GM19035 (cell line): ENCODE data around the gene OTUB2.

ENCODE experiments used
- ATAC-seq: cut with Tn5 transposase; IDR thresholded peaks from one replicate; pipeline ENCODE4 v1.9.1; 2021; ENCODE audit not compliant: unreplicated experiment

The OTUB2 gene

DNA sequence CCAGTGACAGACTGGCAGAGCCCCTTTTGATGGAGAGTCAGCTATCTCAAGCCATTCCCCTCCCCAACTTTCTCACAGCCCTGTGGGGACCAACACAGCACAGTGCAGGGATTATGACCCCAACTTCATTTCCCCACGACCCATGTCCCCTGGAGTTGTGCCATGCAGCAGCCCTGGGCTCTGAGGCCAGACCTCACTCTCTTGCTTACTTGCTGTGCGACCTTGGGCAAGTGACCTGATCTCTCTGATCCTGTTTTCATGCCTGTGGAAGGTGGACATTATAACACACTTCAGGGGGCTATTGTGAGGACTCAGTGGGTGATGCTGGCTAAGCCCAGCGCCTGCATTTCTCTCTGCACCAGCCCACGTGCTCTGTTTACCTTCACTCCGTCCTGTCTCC, 14.1 kb downstream of the OTUB2 start:
- no peak for ATAC-seq

DNA sequence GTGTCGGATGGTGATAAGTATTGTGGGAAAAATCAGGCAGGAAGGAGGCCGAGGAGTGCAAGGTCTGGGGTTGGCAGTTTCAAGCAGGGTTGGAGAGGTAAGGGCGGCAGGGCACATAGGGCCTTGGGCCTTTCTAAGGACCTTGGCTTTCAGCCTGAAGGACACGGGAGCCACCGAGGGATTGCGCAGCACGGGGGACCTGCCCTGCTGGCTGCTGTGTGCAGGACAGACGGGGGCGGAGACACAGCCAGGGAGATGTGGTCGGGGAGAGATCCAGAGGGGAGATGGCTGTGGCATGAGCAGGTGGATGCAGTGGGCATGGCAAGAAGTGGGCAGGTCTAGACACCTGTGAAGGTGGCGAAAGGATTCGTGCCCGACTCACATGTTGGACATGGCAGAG, 14.7 kb downstream of the OTUB2 start:
- ATAC-seq, result no peak

DNA sequence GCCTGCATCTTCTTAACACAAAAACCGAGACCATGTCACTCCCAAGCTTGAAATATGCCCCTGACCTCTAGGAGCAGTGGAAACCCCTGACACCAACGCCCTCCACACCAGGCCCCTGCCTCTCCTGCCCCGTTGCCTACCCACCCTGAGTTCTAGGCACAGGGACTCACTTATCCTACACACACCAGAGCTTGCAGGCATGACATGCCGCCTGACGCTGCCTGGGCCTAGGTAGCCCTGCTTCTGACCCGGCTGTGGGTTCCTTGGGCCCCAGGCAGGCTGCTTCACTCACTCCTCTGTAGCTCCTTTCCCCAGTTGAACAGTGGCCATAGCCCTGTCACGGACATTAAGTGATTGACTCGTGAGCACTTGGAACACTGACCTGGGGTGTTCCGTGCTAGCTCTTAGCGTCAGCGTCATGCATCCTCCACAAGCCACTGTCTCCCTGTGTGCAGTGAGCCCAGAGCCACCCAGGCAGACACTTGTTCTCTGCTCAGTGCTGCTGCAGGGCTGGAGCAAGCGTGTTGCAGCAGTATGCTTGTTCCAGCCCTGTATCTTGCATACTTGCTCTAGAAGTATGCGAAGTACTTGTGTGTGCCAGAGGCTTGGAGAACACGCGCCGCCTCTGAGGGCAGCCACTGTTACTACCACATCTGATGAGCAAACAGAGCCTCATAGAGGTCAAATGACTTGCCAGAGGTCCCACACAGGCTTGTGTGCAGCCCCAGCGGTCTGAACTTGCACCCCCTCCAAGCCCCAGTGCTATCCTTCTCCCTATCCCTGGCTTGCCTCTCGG, 15.6 kb downstream of the OTUB2 start:
- ATAC-seq, result no peak

DNA sequence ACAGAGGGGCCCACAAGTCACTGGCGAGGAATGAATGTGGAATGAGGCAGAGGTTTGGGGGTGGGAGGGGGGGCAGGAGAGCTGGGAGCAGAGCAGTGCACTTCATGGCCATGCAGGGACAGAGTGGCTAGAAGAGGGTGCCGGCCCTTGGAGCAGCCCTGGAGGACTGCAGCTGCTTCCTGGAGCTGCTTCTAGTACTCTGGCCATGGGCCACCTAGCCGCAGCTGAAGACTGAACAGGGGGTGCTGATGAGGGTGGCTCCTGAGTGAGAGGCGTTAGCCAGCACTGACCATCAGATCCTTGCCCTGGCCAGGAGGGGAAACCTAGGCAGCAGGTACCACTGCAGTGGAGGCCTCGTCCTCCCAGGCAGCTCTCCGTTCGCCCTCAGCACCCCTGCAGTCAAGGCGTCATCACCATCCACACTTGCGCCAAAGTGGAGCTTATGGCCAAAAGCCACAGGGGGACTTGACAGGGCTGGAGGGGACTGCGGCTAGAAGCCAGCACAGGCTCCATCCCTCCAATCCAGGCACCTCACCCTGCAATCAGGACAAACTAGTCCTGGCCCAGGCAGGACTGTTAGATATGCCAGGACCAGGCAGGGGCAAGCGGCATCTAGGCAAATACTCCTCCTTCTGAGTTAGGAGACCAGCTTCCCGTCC, 16.4 kb downstream of the OTUB2 start:
- ATAC-seq, result no peak

DNA sequence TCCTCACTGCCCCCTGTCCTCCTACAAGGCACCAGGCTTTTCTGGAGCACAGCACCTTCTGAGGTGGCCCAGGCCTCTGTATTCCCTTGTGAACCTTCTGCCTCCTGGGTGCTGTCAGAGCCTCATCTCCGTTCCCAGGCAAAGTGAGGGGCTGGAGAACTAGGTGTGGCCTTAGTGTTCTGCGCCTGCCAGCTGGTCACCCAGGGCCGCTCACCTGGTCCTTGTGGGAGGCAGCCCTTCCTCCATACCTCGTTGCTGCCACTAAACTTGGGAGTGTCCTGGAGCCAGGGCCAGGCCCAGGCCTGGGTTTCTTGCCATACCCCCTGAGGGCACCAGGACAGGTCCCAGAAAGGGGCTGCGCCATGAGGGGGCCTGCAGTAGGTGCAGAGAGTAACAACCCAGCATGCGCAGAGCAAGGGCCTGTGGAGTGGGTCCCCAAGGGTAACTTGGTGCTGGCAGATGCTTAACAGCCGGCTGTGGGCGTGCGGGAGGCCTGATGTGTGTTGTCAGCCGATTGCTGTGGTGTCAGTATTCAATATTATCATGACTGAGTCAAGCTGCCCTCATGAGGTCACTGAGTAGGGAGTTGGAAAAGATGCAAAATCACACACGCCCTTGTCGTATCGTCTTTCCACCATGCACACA, 17.1 kb downstream of the OTUB2 start:
- ATAC-seq, result no peak

DNA sequence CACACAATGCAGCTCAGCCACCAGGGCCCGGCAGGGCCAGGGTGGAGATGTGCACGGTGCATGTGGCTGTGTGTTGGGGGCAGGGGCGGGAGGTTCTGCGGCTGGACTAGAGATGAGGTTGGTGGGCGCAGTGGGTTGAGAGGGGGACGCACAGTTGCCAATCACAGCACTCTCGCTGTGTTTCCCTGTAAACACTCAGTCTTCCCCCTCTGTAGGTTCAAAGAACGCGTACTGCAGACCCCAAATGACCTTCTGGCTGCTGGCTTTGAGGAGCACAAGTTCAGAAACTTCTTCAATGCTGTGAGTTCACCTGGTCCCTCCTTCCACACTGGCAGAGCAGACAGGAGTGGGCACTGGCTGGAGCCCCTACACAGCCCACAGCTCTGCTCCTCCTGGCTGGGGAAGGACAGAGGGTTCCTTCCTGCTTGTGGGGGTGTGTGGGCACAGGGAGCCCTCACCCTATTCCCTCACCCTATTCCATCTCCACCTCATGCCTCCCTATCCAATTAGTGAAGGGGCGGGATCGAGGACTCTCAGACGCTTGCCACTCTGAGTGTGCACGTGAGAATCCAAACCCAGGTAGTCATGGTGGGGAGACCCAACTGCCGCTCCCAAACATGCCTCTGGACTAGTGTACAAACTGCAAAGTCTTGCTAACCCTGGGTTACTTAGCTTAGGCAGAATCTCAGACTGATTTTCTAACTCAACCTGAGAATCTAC, 17.8 kb downstream of the OTUB2 start:
- no peak for ATAC-seq

DNA sequence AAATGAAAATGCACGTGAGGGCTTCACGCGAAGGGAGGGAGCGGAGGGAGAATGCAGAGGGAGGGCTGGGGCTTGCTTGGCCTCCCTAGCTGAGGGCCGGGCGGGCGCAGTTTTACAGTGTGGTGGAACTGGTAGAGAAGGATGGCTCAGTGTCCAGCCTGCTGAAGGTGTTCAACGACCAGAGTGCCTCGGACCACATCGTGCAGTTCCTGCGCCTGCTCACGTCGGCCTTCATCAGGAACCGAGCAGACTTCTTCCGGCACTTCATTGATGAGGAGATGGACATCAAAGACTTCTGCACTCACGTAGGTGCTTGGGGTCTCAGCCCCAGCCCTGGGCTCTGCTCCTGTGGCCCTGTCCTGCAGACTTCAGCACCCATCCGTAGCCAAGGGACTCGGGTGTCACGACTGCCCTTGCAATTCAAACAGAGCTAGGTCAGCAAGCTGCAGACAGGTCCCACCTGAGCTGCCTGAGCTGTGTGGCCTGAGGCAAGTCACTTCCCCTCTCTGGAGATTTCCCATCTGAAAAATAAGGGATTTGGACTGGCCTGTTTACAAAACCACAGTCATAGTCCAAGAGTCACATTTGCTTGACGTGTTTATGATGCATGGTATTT, 18.4 kb downstream of the OTUB2 start:
- no peak for ATAC-seq

DNA sequence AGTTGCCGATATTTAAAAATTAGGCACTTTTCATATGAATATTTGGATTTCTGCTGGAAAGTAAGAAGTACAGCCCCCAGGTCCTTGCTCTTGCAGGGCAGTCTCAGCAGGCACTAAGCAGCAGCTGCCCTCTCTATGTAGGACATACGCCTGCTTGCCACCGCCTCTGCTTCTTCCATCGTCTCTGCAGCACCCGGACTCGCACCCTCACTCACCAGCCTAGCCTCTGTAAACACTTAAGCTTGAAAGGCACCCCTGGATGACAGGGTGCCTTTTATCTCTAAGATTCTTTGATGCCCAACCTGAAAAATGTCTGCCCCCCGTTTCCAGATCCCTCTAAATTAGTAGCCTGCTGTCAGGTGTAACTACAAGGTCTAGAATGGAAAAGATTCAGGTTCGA, 19.0 kb downstream of the OTUB2 start:
- ATAC-seq, result no peak

DNA sequence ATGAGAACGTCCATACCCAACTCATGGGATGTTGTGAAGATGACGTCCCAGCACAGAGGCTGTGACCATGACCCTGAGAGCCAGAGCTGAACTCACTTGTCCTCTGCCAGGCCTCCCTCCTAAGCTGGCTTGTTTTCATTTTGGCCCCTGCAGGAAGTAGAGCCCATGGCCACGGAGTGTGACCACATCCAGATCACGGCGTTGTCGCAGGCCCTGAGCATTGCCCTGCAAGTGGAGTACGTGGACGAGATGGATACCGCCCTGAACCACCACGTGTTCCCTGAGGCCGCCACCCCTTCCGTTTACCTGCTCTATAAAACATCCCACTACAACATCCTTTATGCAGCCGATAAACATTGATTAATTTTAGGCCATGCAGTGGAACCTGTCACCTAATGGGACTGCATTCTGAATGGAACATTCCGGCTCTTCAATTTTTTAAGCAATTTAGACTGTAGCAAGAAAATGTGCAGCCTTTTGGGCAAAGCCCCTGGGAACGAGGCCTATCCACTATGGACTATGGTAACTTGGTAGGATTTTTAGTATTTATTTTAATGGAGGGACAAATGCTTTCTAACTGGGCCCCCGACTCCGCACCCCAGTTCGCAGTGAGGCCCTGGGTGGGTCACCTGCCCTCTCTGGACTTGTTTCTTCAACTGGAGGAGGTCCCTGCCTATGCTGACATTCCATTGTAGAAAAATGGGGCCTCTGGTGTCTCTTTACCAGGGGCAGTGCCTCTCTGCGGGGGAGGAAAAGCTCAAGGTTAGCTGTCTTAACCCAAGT, 19.6 kb downstream of the OTUB2 start:
- no peak for ATAC-seq

DNA sequence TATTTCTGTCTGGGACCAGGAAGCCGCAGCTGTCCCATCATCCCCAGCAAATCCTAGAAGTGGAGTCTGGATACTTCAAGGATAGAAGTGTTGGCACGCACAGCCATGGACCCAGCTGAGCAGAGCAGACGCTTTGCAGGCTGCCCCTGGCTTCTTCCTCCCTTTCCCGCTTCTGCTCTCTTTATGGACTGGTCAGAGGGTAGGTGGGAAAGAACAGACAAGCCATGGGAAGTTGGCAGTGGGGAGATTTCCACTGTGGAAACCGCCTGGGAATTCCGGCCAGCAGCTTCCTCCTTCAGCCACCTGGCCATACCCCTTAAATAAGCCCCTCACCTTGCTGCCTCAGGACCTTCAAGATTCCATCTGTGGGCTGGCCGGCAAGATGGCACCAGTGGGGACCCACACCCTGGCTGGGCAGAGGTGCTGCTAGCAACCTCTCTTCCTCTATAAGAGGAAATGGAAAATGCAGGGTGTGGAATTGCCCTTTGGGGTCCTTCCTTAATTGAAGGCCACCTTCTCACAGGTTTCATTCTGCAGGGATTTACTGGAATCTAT, 20.6 kb downstream of the OTUB2 start:
- ATAC-seq, result no peak

DNA sequence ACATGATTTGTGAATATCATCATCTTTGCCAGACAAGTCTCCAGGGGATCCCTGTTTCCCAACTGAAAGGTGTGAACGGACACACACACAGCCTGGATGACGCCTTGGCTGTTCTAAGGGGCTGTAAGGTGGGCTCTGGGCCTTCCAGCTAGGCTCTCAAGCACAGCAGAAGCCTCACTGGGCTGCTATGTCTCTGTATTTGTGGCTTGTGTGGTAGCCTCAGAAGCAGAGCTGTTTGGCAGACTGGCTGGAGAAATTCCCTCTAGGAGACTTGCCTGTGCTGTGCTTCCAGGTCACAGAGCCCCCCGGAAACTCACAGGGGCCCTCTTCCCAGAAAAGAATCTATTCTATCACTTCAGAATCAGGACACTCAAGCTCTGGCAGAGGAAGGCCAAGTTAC, 21.4 kb downstream of the OTUB2 start:
- ATAC-seq, result no peak

DNA sequence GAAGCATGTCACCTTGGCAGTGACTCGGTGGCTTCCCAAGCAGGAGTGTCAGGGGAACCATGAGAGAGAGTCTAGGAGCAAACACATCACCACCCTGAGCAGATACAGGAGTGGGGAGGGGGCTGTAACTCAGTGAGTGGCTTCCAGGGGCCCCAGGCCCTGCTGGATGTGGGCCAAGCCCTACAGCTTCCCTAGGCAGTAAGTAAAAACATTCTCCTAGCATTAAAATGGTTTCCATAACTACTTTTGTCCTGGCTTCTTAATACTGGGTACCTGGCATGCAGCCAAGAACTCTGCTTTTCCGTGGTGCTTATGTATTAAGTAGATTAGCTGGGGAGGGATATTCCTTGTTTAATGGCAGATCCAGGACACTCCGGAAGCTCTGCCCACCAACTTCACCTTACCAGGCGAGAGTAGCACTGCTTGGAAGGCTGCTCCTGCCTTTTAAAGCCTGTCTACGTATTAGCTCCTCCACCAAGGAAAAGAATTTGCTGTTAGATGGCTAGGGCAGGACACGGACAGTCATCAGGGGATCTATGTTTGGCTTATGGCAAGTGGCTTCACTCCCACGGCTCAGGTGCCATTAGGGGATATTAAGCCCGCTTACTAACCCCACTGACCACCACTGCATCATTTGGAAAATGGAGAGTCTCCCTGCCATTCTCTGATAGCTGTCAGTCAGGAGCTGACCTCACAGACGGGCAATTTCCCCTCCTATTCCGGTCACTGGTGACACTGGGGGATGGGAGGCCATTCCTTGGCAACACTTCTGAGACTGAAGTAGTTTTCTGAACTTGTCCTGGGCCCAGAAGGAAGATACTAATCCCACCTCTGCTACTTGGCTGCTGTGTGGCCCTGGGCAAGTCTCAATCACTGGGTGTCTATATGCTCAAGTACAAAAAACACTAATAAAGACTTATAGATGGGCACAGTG, 22.8 kb downstream of the OTUB2 start:
- no peak for ATAC-seq

DNA sequence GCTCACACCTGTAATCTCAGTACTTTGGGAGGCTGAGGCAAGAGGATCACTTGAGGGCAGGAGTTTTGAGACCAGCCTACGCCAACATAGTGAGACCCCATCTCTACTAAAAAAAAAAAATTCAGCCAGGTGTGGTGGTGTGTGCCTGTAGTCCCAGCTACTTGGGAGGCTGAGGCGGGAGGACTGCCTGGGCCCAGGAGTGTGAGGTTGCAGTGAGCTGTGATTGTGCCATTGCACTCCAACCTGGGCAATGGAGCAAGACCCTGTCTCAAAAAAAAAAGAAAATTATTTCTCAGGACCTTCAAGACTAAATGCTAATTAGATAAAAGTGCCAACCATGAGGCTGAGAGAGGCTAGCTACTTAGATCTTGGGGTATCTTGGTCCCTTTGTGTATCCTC, 23.5 kb downstream of the OTUB2 start:
- no peak for ATAC-seq

DNA sequence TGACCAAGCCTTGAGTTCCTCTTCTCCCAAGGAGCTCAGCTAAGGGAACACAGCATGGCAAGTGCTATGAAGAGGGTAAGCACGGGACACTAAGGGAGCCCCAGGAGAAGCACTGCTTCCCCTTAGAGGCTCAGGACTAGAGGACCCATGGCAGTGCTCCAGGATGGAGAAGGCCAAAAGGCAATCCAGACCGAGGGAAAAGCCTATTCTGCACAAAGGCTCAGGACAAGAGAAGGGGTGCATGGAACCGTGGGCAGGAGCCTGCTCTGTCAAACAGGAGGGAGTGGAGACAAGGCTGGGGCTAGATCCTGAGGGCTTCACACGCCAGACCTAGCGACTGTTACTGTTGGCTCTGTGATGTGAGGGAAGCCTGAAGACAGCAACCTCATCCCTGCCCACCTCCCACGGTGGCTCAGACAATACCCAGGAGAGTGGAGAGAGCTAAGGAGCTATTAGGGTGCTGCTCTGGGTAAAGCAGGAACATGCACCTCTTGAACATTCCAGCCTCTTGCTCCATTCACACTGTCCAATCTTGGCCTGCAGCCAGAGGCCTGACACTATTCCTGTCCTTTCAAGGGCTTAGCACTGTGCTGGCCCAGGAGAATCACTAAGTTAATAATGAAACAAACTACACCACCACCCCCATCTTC, 24.2 kb downstream of the OTUB2 start:
- ATAC-seq, result no peak

DNA sequence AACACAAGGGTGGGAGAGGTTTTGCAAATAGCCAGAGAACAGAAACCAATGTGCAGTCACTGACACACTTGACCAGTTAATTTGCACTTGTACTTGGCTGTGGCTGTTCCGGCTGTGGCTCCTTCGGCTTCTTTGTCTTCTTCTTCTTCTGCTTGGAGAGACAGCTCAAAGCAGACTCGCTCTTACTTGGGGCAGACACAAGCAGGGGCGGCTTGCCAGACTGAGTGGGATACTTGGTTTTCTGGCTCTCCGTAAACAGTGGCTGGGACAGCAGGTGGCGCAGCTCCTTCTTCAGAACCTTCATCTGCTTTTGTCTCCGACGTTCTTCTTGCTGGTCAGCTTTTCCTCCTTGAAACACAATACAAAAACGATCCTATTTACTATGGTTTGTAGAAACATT, 25.0 kb downstream of the OTUB2 start:
- ATAC-seq, result no peak

DNA sequence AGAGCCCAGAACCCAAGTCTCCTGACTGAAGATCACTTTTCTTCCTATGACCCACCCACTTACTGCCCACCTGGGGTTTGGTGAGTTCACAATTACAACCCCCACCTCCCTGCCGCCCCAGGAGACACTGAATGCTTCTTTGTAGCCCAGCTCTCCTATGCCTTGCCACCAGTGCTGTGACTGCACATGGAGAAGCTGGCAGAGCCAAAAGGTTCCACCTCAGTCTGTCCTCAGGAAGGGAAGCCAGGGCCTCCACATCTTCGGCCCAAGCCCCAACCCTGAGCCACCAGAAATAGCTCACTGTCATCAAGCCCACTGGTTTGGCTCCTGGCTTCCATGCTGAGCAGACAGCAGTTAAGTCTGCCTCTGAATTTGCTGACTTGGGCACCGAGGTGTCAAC, 25.6 kb downstream of the OTUB2 start:
- no peak for ATAC-seq

DNA sequence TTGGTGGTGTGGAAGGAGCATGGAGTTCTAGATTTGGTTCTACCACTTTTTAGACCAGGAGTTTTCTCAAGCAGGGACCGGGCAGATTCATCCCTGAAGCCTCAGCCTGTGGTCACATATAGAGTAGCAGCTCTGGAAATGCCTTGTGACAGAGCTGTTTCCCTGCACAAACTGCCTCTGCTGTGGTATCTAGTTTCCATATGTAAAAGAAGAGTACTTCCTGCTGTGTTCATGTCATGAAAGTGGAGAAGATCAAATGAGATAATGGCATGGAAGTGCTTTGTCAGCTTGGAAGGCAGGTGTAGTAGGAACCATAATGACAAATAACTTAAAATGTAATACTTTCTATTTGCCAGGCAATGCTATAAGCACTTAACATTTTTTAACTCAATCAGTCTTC, 26.1 kb downstream of the OTUB2 start:
- no peak for ATAC-seq

DNA sequence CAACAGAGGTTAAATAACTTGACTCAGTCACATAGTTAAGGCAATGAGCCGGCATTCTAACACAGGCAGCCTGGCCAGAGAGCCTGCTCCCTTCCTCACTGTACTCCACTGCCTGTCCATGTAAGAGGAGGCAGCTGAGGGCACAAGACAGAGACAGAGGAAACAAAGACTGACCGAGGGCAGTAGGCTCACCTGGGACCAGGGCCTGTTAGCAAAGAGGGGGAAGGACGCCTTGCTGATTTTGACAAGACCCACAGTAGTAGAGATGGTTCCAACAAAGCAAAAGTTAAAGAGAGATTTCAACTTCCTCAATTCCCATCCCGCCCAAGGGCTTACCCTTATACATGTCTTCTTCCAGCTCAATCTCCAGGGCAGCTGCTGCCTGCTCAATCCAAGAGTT, 26.5 kb downstream of the OTUB2 start:
- no peak for ATAC-seq

DNA sequence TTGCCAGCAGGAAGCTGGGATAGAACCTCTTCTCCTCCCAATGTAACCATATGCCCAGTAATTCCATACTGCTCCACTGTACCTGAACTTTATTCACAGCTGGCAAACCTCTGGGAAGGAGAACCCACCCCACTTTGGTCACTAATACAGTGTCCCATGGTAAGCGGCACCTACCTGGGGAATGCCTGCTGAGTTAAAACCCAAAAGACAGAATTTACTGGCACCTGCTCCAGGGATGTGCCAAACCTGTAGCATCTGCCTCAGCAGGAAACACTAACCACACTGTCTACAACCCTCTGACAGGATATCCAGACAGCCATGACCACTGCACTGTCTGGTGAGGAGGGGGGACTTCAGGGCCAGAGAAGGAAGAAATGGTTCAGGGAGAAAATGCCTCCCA, 28.3 kb downstream of the OTUB2 start:
- no peak for ATAC-seq
